ENCODE results near the gene IFIT1.

The IFIT1 gene, protein sequence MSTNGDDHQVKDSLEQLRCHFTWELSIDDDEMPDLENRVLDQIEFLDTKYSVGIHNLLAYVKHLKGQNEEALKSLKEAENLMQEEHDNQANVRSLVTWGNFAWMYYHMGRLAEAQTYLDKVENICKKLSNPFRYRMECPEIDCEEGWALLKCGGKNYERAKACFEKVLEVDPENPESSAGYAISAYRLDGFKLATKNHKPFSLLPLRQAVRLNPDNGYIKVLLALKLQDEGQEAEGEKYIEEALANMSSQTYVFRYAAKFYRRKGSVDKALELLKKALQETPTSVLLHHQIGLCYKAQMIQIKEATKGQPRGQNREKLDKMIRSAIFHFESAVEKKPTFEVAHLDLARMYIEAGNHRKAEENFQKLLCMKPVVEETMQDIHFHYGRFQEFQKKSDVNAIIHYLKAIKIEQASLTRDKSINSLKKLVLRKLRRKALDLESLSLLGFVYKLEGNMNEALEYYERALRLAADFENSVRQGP

GRCh38 chr10:89391907-89392756, at the start of gene IFIT1:
Gene IFIT1 (plus strand): TSS chr10:89392623. CDS start chr10:89392713, 90 bp downstream.
- DNase-seq, result peak; percentile 86

DNA sequence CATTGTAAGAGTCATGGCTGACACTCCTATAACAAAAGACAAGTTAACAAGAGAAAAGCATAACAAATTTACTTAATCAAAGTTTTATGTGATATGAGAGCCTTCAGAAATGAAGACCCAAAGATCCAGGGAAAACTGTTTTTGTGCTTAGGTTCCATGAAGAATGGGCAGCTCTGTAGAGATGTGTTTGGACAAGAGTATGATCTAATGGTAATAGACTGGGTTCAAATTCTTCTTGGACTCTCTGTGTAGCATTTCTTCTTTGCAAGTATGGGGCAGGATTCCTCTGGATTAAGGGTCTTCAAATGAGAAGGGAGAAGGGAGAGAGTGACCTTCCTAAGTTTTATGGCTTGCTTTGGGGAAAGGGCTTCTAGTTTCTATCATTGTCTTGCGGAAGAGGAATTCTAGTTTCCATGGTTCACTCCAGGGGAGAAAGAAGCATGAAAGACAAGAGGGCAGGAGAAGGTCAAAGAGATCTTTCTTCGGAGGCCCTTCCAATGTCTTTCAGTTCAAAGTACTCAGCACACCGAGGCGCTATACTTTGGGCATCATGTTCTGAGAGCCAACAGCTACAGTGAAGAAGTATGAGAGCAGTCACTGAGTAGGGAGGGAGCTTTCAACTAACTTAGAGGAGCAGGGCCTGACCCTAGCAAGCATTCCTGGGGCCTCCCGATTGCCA, 49.2 kb upstream of the IFIT1 start:
- DNase-seq, result peak; percentile 71

GRCh38 chr10:89344156-89344555, 48.3 kb upstream of the IFIT1 start:
- DNase-seq, result no peak

- no peak for DNase-seq
Observed at GRCh38 chr10:89345367-89346000, 46.9 kb upstream of the IFIT1 start.

GRCh38 chr10:89346405-89347254, 45.8 kb upstream of the IFIT1 start:
- DNase-seq, result no peak

DNA sequence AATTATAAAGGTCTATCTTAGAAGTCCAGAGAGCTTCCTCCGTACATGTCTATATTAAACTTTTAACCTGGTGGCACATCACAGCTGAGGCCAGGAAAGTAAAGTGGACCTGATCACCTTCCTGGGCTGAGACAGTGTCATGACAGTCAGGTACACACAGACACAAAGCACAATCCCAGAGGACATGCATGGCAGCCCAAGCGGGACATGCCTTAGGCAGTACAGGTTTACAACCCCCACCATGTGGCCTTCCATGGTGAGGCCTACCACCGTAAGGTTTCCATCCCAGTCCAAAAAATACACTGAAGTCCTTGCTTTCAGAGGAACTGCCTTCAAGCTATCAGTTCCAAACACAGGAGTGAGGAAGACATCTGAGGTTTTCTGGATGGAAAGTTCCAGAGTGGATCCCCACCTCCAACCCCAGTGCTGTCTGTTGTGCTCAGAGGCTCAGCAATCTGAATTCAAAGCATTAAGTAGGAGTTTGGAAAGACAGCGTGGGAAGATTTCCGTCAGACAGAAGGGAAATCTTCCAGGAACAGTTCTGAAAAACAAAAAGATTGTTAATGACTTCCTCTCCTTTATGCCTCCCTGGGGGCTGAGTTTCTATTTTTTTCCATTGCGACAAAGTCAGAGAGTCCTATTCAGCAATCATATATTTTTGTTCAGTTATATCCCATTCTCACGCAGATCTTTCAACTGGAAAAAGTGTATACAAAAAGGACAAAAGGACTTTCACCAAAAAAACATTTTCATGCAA, 44.5 kb upstream of the IFIT1 start:
- DNase-seq, result no peak

DNA sequence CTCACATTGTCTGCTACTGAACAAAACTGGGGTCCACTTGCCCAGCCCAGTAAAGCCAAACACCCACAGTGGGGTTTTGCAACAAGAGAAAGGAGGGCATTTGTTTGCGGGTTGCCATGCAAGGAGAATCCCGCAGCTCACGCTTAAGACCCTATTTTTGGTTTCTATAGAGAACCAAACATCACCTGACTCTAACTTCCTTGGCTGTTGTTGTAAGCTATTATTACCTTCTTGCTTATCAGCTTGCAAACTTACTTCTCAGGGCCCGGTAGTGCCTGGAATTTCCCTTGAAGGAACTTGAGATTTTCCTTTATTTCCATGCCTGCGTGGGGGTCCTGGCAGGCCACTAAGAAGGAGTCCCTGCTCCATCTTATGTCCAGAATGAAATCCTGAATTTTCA, 43.9 kb upstream of the IFIT1 start:
- DNase-seq, result no peak

DNA sequence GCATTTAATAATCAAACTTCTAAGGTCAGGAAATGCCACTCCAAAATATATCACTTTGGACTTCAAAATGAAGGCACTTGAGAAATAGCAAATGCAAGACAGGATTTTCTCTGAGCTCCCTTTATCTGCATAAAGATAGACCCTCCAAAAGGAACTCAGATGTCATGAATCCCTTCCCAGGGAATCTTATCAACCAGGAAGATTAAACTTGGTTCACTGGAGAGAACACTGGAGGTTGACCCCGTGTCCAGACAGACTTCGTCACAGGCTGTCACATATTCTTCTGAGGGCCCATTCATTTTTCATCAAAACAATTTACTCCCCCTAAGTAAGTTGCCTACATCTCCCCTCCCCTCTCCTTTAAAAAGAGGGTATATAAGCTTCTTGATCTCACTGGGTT, 43.4 kb upstream of the IFIT1 start:
- DNase-seq, result no peak

- peak; percentile 10 for DNase-seq
Observed at GRCh38 chr10:89350631-89351315, 41.6 kb upstream of the IFIT1 start.

DNA sequence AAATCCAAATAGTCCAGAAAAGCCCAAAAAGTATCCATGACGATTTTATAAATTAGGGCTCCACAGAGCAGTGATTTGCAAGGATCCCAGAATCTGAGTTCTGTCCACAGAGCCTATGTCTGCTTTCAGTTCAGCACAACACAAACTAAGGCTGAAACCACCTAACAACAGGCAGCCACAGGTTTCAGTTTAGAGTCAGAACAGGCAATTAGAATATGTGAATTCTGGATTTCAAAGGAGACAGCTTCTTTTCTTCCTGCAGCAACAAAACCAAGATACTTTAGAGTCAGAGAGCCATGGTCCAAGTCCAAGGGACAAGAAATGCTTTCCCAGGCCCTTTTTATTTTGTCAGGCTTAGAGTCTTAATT, 41.0 kb upstream of the IFIT1 start:
- DNase-seq, result peak; percentile 45

- DNase-seq, result no peak
Observed at GRCh38 chr10:89351780-89352597, 40.4 kb upstream of the IFIT1 start.

DNA sequence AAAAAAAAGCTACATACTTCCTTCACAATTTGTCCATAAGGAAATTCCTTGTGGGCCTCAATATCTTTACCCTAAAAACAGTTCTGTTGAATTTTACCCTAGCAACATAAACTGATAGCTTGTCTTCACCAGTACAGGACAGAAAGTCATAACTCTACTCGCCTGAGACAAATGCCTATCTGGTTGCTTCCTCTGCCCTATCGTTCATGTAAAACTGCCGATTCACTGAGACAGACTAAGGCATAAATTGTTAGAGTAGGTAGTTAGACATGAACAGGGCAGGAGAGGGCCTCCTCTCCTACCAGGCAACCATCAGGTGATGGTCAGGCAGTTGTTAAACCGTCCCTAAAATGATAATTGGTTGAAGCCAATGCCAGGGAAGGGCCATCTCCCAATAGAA, 39.6 kb upstream of the IFIT1 start:
- no peak for DNase-seq

DNA sequence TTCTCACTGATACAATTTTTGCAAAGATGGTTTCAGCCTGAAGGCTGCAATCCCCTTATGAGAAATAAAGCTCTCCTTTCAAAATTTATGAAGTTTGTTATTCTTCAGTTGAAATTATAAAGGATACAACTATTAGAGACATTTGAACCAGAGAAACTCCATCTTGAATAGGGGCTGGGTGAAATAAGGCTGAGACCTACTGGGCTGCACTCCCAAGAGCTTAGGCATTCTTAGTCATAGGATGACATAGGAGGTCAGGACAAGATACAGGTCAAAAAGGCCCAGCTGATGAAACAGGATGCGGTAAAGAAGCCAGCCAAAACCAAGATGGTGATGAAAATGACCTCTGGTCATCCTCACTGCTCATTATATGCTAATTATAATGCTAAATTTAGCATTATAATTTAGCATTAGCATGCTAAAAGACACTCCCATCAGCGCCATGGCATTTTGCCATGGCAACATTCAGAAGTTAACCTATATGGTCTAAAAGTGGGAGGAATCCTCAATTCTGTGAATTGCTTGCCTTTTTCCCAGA, 37.0 kb upstream of the IFIT1 start:
- DNase-seq, result no peak

DNA sequence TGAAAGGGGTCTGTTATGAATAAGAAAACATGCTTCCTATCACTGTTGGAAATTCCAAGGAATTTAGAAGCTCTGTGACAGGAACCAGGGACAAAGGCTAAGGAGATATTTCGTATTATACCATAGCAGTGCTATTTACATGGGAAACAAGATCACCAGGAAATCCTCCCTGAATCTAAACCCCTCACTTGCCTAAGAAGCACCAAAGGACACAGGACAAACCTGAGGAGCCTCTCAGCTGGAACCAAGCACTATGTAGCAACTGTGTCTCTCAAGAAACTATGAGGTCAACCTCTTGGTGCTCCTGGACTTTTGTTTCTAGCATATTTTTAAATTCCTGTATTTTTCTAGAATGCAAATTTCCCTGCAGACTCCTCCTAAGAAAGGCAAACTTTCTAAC, 35.3 kb upstream of the IFIT1 start:
- DNase-seq, result no peak

- no peak for DNase-seq
Observed at GRCh38 chr10:89357975-89358374, 34.4 kb upstream of the IFIT1 start.

- no peak for DNase-seq
Observed at GRCh38 chr10:89360157-89360556, 32.3 kb upstream of the IFIT1 start.

- DNase-seq, result no peak
Observed at GRCh38 chr10:89362929-89363328, 29.5 kb upstream of the IFIT1 start.

DNA sequence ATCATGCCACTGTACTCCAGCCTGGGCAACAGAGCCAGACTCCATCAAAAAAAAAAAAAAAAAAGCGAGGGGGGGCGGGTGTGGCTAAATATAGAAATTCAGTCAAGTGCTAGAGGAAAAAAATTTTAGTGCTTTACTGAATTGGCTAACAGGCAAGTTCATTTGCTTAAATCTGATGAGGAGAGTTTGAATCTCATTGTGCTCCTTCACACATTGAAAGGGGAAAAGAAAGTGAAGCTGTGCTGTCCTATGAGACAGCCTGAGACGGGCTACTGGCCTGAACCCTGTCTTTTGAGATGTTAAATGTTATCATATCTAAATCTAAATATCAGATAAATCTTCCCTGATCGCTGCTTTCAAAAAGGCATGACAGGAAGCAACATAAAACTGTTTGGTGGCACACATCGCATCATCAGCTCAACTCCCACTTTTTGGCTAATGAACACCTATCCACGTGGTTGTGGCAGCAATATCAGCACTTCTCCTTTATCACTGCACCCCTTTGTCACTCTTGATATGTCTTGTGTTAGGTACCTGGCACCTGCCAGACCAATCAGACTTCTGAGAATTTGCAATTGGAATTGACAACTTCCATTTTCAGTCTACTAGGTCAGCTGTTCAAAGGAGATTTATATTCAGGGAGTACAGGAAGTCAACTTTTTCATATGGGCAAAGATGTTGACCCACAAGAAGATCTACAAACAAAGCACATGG, 28.5 kb upstream of the IFIT1 start:
- DNase-seq, result no peak

DNA sequence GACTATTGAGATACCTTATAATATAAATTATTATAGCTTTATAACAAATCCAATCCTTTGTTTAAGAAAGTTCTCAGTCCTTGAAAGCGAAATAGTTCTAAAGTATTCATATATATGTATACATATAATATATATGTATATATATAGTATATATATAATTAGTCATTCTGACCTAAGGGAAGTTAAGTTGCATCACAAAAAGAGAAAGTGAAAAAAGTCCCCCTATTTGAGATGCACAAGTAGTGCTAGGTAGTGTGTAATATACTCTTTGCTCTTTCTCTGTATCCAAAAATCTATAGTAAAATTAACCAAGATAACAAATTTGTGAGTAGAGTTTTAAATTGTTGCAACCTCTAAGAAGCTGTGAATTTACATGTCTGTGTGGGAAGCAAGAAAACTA, 27.9 kb upstream of the IFIT1 start:
- no peak for DNase-seq
